SH-SY5Y (cell line): ENCODE results near the gene RPS21.

Source experiments
- GATA2 ChIP-seq: IDR thresholded peaks from 2 replicates; pipeline ENCODE4 v1.6.1; 2011; ENCODE audit warnings: mild to moderate bottlenecking, low read depth, low read length
- GATA3 ChIP-seq: IDR thresholded peaks from 2 replicates; pipeline ENCODE4 v1.6.1; 2011; ENCODE audit warnings: low read depth, mild to moderate bottlenecking, low read length, moderate library complexity

- TF ChIP-seq GATA3 (no peak), GATA2 (no peak)
These were observed 24.7 kb downstream of the RPS21 start for GRCh38 chr20:62411479-62412193.
